PC-9 (cell line): ENCODE data around the gene FXYD6. TPM values are rescaled to one million over a fixed set of nuclear protein-coding genes. Genes with fewer than 3 reads are reported as not detected.

Experiments
- BruUV-seq: library from RNA; stranded (reverse); fragments of 400-500 nt; replicated peaks from 2 replicates; lab custom pipeline; 2021; lab: Mats Ljungman, UMichigan
- CTCF ChIA-PET: fragments of 300-600 bp; sonication (Branson Sonifier 250); formaldehyde crosslinking; loops from one replicate; lab custom pipeline; 2022; ENCODE audit warnings: antibody characterized with exemption; lab: Charles Lee
- POLR2A ChIA-PET: fragments of 300-600 bp; sonication (Branson Sonifier 250); formaldehyde crosslinking; loops from one replicate; lab custom pipeline; 2022; ENCODE audit warnings: antibody characterized with exemption; ENCODE audit not compliant: unreplicated experiment; lab: Charles Lee
- DNase-seq, 2 experiments: peaks; one replicate each; pipeline versions ENCODE4 v3.0.0 to v3.0.0-alpha.2; 2015 to 2022; ENCODE audit warnings: mixed read lengths in 1 of 2
- H2AFZ ChIP-seq: fragments of 200-600 bp; sonication (generic); 2 replicates; pipeline ENCODE4 v1.8.1; 2017; ENCODE audit warnings: antibody characterized with exemption
- H3F3A ChIP-seq: fragments of 200-600 bp; sonication (generic); 2 replicates; pipeline ENCODE4 v1.8.1; 2017; ENCODE audit warnings: antibody characterized with exemption, mild to moderate bottlenecking, low read depth; ENCODE audit not compliant: insufficient read depth
- H3K27ac ChIP-seq: fragments of 200-600 bp; sonication (generic); 2 replicates; pipeline ENCODE4 v1.6.1; 2016; ENCODE audit warnings: mixed run types
- H3K27me3 ChIP-seq: fragments of 200-600 bp; sonication (generic); 2 replicates; pipeline ENCODE4 v1.6.1; 2016; ENCODE audit warnings: low read depth, mixed run types; ENCODE audit not compliant: insufficient read depth
- H3K36me3 ChIP-seq: fragments of 200-600 bp; sonication (generic); 2 replicates; pipeline ENCODE4 v1.6.1; 2016; ENCODE audit warnings: low read depth, mixed run types
- H3K4me1 ChIP-seq: fragments of 200-600 bp; sonication (generic); replicated peaks from 2 replicates; pipeline ENCODE4 v1.6.1; 2016; ENCODE audit warnings: mixed run types; ENCODE audit not compliant: insufficient read depth
- H3K4me2 ChIP-seq: fragments of 200-600 bp; sonication (generic); 2 replicates; pipeline ENCODE4 v1.6.1; 2017; ENCODE audit warnings: mixed run types
- H3K4me3 ChIP-seq: fragments of 200-600 bp; sonication (generic); 2 replicates; pipeline ENCODE4 v1.6.1; 2016; ENCODE audit warnings: mixed run types
- H3K79me2 ChIP-seq: fragments of 200-600 bp; sonication (generic); 2 replicates; pipeline ENCODE4 v1.6.1; 2017; ENCODE audit warnings: low read depth, mixed run types
- H3K9me2 ChIP-seq: fragments of 200-600 bp; sonication (generic); 2 replicates; pipeline ENCODE4 v1.8.1; 2017; ENCODE audit warnings: mild to moderate bottlenecking; ENCODE audit not compliant: insufficient read depth
- H3K9me3 ChIP-seq: fragments of 200-600 bp; sonication (generic); 2 replicates; pipeline ENCODE4 v1.8.1; 2016; ENCODE audit warnings: low read depth; ENCODE audit not compliant: insufficient read depth
- H4K20me1 ChIP-seq: fragments of 200-600 bp; sonication (generic); 2 replicates; pipeline ENCODE4 v1.8.1; 2017; ENCODE audit not compliant: insufficient read depth
- CTCF ChIP-seq: fragments of 200-600 bp; sonication (generic); conservative IDR thresholded peaks from 2 replicates; pipeline ENCODE4 v1.6.1; 2017; ENCODE audit warnings: mixed run types, antibody characterized with exemption, mild to moderate bottlenecking, moderate library complexity
- EZH2 ChIP-seq: fragments of 200-600 bp; sonication (generic); IDR thresholded peaks from 2 replicates; pipeline ENCODE4 v1.8.0; 2017; ENCODE audit warnings: antibody characterized with exemption, low read depth
- intact Hi-C: fragments of 100-400 bp; cut with micrococcal nuclease; formaldehyde crosslinking; loops from one replicate; pipeline ENCODE4 v1.10.0; 2022; ENCODE audit not compliant: unreplicated experiment
- total RNA-seq: library from RNA; stranded (reverse); gene quantifications from 2 replicates; pipeline ENCODE4 v1.2.3, GENCODE V29; 2021

FXYD6 gene
- total RNA-seq, 1 experiment from 2014 or later, result 0.20 TPM

GRCh38 chr11:117806846-117807245 lies 69.6 kb downstream of the FXYD6 start:
- Histone ChIP-seq H2AFZ (no peak overlapping the region), H3K27me3 (peaks cover 38% of the 10 kb centered on the region), H3K4me3 (no peak overlapping the region), H4K20me1 (no peaks in the 10 kb centered on the region), H3K9me3 (no peaks in the 10 kb centered on the region), H3K9me2 (no peaks in the 10 kb centered on the region), H3F3A (peaks cover 4% of the 10 kb centered on the region; the same call in 1 of the 2 replicates), H3K4me1 (peaks cover 7% of the 10 kb centered on the region; the same call in 1 of the 2 replicates), H3K79me2 (no peaks in the 10 kb centered on the region), H3K27ac (no peak overlapping the region), H3K36me3 (no peaks in the 10 kb centered on the region), H3K4me2 (no peak overlapping the region)
- DNase-seq, result no peak
- no TSS peak for BruUV-seq
- CTCF ChIA-PET, result interaction anchor here (0.6 to 1.3 kb wide), 5 partner anchors 9 to 1835 kb away, joined by 3 to 7 read pairs (median 7); no protein-coding TSS in a partner anchor
- TF ChIP-seq EZH2 (no peak), CTCF (no peak)
- POLR2A ChIA-PET, result no interaction called here
- intact Hi-C loops, result no loop called here

- BruUV-seq, result no TSS peak
- H2AFZ ChIP-seq, result no peak overlapping the region
- no peaks in the 10 kb centered on the region for H4K20me1 ChIP-seq
- H3K9me2 ChIP-seq, result no peaks in the 10 kb centered on the region
- peaks cover 7% of the 10 kb centered on the region; the same call in 1 of the 2 replicates for H3K4me1 ChIP-seq
- ChIA-PET CTCF (interaction anchor here (0.5 to 1.3 kb wide), 2 partner anchors 13 to 393 kb away, joined by 3 to 4 read pairs; no protein-coding TSS in a partner anchor), POLR2A (no interaction called here)
- TF ChIP-seq EZH2, result no peak
- no peak for TF ChIP-seq CTCF
- H3K27ac ChIP-seq, result no peak overlapping the region
- H3K4me3 ChIP-seq, result no peak overlapping the region
- peaks cover 4% of the 10 kb centered on the region; the same call in 1 of the 2 replicates for H3F3A ChIP-seq
- peak in 1 of 2 experiments; percentile 53 for DNase-seq
- no peaks in the 10 kb centered on the region for H3K79me2 ChIP-seq
- intact Hi-C loops, result no loop called here
- 0 out of 2 replicates have a peak overlapping the region, but pooled peaks have one; percentile 3 for H3K4me2 ChIP-seq
- peaks cover 41% of the 10 kb centered on the region for H3K27me3 ChIP-seq
- no peaks in the 10 kb centered on the region for H3K9me3 ChIP-seq
- H3K36me3 ChIP-seq, result no peaks in the 10 kb centered on the region
Observed at GRCh38 chr11:117805045-117805444, 71.4 kb downstream of the FXYD6 start.

- POLR2A ChIA-PET, result no interaction called here
- no peaks in the 10 kb centered on the region for H3K79me2 ChIP-seq
- H3F3A ChIP-seq, result 0 out of 2 replicates have a peak, but pooled peaks cover 4% of the 10 kb centered on the region
- H3K4me1 ChIP-seq, result peaks cover 7% of the 10 kb centered on the region; the same call in 1 of the 2 replicates
- no peak for DNase-seq
- H3K36me3 ChIP-seq, result no peaks in the 10 kb centered on the region
- no TSS peak for BruUV-seq
- H3K9me3 ChIP-seq, result no peaks in the 10 kb centered on the region
- peaks cover 41% of the 10 kb centered on the region for H3K27me3 ChIP-seq
- no peaks in the 10 kb centered on the region for H3K9me2 ChIP-seq
- H3K27ac ChIP-seq, result no peak overlapping the region
- no peak for TF ChIP-seq EZH2
- TF ChIP-seq CTCF, result no peak
- no peak overlapping the region for H3K4me3 ChIP-seq
- no peak overlapping the region for H2AFZ ChIP-seq
- H3K4me2 ChIP-seq, result no peak overlapping the region
- intact Hi-C loops, result no loop called here
- CTCF ChIA-PET, result no interaction called here
- H4K20me1 ChIP-seq, result no peaks in the 10 kb centered on the region
Observed at GRCh38 chr11:117803896-117804295, 72.6 kb downstream of the FXYD6 start.
